Measurements from ENCODE around the gene PLA2G4B. TPM values are rescaled to one million over a fixed set of nuclear protein-coding genes. Genes with fewer than 3 reads are reported as not detected.

PLA2G4B gene
- total RNA-seq, 1 donor from 2014 or later: 8.2 TPM

GRCh38 chr15:41855261-41855961 is 16.8 kb downstream of the PLA2G4B start:
- H3K27me3 ChIP-seq (ENCODE audit: control insufficient read depth, insufficient read depth, low read length): no peaks in the 10 kb centered on the region
- TF ChIP-seq, protein P1, sequence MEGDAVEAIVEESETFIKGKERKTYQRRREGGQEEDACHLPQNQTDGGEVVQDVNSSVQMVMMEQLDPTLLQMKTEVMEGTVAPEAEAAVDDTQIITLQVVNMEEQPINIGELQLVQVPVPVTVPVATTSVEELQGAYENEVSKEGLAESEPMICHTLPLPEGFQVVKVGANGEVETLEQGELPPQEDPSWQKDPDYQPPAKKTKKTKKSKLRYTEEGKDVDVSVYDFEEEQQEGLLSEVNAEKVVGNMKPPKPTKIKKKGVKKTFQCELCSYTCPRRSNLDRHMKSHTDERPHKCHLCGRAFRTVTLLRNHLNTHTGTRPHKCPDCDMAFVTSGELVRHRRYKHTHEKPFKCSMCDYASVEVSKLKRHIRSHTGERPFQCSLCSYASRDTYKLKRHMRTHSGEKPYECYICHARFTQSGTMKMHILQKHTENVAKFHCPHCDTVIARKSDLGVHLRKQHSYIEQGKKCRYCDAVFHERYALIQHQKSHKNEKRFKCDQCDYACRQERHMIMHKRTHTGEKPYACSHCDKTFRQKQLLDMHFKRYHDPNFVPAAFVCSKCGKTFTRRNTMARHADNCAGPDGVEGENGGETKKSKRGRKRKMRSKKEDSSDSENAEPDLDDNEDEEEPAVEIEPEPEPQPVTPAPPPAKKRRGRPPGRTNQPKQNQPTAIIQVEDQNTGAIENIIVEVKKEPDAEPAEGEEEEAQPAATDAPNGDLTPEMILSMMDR (IDR thresholded peaks at IDR 0.05; ENCODE audit: insufficient read depth, low read length, severe bottlenecking): no peak
- H3K36me3 ChIP-seq (ENCODE audit: control insufficient read depth, insufficient read depth, low read length): no peaks in the 10 kb centered on the region
- H3K4me3 ChIP-seq (ENCODE audit: low read depth, low read length): no peak overlapping the region
- FAIRE-seq: no peak
- no peak for DNase-seq (ENCODE audit: low read depth)

DNA sequence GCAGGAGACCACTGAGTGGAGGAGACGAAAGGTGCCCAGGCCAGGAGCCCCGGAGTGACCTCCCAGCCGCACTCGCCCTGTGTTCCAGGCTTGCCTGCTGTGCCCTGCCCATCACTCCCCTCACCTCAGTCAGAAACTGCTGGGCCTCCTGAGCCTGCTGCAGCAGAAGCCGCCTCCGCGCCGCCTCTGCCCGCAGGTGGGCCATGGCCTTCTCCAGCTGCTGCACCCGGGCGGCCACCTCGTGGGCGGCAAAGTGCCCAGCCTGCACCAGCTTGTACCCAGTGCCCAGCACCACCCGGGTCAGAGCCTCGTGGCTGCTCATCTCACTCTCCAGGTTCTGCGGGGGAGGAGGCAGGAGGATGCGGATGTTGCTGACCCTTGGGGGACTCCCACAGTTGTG is 17.6 kb downstream of the PLA2G4B start:
- no peak for FAIRE-seq

GRCh38 chr15:41856716-41857115 is 18.1 kb downstream of the PLA2G4B start:
- Histone ChIP-seq H3K4me3 (ENCODE audit: low read depth, low read length) (no peak overlapping the region), H3K36me3 (ENCODE audit: control insufficient read depth, insufficient read depth, low read length) (no peaks in the 10 kb centered on the region), H3K27me3 (ENCODE audit: control insufficient read depth, insufficient read depth, low read length) (no peaks in the 10 kb centered on the region)
- TF ChIP-seq, protein P1 (IDR thresholded peaks at IDR 0.05; ENCODE audit: insufficient read depth, low read length, severe bottlenecking): no peak
- DNase-seq (ENCODE audit: low read depth) (no peak), FAIRE-seq (no peak)

More for the DNA sequence above, 17.6 kb downstream of the PLA2G4B start:
- no peak for DNase-seq (ENCODE audit: low read depth)
- no peaks in the 10 kb centered on the region for H3K27me3 ChIP-seq (ENCODE audit: control insufficient read depth, insufficient read depth, low read length)
- no peaks in the 10 kb centered on the region for H3K36me3 ChIP-seq (ENCODE audit: control insufficient read depth, insufficient read depth, low read length)
- H3K4me3 ChIP-seq (ENCODE audit: low read depth, low read length): no peak overlapping the region
- TF ChIP-seq, protein P1 (IDR thresholded peaks at IDR 0.05; ENCODE audit: insufficient read depth, low read length, severe bottlenecking): no peak

DNA sequence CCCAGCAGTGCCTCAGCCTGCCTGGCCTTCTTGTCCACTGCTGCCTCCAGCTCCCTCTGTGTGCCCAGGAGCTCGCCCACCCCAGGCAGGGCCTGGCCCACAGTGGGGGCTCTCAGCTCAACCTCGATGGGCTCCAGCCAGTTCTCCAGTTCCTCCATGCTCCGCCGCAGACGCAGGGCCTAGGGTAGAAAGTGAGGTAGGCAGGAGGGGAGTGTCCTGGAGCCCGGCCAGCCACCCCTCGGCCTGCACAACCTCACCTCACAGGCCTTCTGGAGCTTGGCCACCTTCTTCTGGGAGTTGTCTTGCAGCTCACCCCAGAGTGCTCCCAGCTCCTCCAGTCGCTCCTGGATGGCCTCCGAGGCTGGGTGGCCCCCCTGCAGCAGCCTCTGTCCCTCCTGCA is 18.7 kb downstream of the PLA2G4B start:
- H3K4me3 ChIP-seq (ENCODE audit: low read depth, low read length): no peak overlapping the region
- FAIRE-seq (no peak), DNase-seq (ENCODE audit: low read depth) (no peak)
- TF ChIP-seq, protein P1 (IDR thresholded peaks at IDR 0.05; ENCODE audit: insufficient read depth, low read length, severe bottlenecking): no peak
- no peaks in the 10 kb centered on the region for H3K27me3 ChIP-seq (ENCODE audit: control insufficient read depth, insufficient read depth, low read length)
- no peaks in the 10 kb centered on the region for H3K36me3 ChIP-seq (ENCODE audit: control insufficient read depth, insufficient read depth, low read length)

- H3K4me3 ChIP-seq (ENCODE audit: low read depth, low read length): no peak overlapping the region
- H3K27me3 ChIP-seq (ENCODE audit: control insufficient read depth, insufficient read depth, low read length): no peaks in the 10 kb centered on the region
- DNase-seq (ENCODE audit: low read depth) (no peak), FAIRE-seq (no peak)
- H3K36me3 ChIP-seq (ENCODE audit: control insufficient read depth, insufficient read depth, low read length): no peaks in the 10 kb centered on the region
- TF ChIP-seq, protein P1 (IDR thresholded peaks at IDR 0.05; ENCODE audit: insufficient read depth, low read length, severe bottlenecking): no peak
These were observed 20.1 kb downstream of the PLA2G4B start for GRCh38 chr15:41858756-41859155.
